GM23248 (cell line): ENCODE data around the gene KANK4.

Experiments used
- EZH2 ChIP-seq: fragments of 200-600 bp; sonication (generic); IDR thresholded peaks from 2 replicates; pipeline ENCODE4 v1.6.1; 2018; ENCODE audit warnings: antibody characterized with exemption, mild to moderate bottlenecking; ENCODE audit not compliant: insufficient read depth, poor library complexity, severe bottlenecking
- EZH2phosphoT487 ChIP-seq: fragments of 200-600 bp; sonication (generic); IDR thresholded peaks from 2 replicates; pipeline ENCODE4 v1.6.1; 2018; ENCODE audit warnings: antibody characterized with exemption, moderate library complexity, mild to moderate bottlenecking, low read depth; ENCODE audit not compliant: insufficient read depth

DNA sequence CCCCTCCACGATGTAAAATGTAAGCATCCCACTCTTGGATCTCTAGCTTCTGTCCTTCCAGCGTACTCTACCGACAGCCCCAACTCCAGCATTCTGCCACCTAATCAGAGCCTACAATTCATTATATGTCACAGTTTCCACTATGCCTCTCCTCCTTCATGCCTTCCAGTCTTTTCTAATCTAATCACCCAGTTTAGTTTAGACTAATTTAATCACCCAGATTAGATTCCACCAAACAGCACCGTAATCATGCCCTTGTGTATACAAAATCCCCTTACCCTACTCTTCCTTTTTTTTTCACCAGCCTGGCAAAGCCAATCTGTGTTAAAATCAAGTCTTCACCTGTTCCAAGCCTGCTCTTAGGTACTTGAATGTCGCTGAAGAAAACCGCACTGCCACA, 49.8 kb upstream of the KANK4 start:
- TF ChIP-seq EZH2 (no peak), EZH2phosphoT487 (no peak)
